ENCODE data around the gene UBIAD1. TPM values are rescaled to one million over a fixed set of nuclear protein-coding genes. Genes with fewer than 3 reads are reported as not detected.

UBIAD1 gene
- total and polyA plus RNA-seq, 9 of the 15 experiments (the other 6 are each of a cell fraction or from before 2014, with no cell fraction given), result 6.2 to 34.3 (median 22.3) TPM

DNA sequence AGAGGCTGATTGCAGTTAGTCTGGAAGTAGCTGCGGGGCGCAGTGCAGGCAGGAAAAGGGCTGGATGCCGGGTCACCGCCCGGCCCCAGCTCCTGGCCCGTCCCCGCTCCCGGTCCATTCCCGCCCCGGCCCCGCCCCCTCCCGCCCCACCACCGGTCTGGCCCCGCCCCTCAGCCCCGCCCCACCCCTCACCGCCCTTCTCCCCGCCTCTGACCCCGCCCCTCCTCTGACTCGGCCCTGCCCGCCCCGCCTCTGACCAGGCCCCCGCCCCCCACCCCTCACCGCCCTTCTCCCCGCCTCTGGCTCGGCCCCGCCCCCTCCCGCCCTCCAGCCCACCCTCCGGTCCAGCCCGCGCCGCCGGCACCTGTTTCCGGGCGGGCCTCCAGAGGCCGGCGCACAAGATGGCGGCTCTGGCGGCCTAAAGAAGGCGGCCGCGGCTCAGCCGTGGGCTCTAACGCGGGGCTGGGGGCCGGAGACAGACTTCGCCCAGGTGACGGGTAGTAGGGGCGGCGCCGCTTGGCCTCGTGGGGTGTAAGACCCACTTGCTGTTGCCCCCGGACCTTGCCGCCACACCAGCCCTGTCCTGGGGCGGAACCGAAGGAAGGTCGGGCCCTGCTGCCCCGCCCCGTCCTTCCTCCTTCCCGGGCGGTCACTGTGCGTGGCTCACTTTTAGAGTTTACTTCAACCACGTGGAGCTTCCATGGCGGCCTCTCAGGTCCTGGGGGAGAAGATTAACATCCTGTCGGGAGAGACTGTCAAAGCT, at the start of gene UBIAD1 (continued):
- TF ChIP-seq MIER1 (IDR thresholded peaks at IDR 0.05; ENCODE audit: low read depth) (no peak), C11orf30 (IDR thresholded peaks at IDR 0.05; ENCODE audit: low read depth) (peak; percentile 99), ATF1 (CRISPR knock-in tag; IDR thresholded peaks at IDR 0.05) (no peak), ATF1 (tag; IDR thresholded peaks at IDR 0.05) (peak; percentile 79), PCBP1 (IDR thresholded peaks at IDR 0.05; ENCODE audit: low read depth, low read length, poor library complexity, severe bottlenecking) (peak; percentile 87), PTRF (tag; IDR thresholded peaks at IDR 0.05) (no peak), IRF2 (CRISPR knock-in tag; IDR thresholded peaks at IDR 0.05) (no peak), ZNF785 (CRISPR knock-in tag; IDR thresholded peaks at IDR 0.05) (no peak), TOE1 (IDR thresholded peaks at IDR 0.05; ENCODE audit: borderline replicate concordance) (peak; percentile 87; the same call in 1 of the 2 replicates), TOE1 (CRISPR knock-in tag; IDR thresholded peaks at IDR 0.05; ENCODE audit: borderline replicate concordance, low read depth) (no peak), AFF4 (CRISPR knock-in tag; IDR thresholded peaks at IDR 0.05) (peak; percentile 92)
- TF ChIP-seq, protein P1, sequence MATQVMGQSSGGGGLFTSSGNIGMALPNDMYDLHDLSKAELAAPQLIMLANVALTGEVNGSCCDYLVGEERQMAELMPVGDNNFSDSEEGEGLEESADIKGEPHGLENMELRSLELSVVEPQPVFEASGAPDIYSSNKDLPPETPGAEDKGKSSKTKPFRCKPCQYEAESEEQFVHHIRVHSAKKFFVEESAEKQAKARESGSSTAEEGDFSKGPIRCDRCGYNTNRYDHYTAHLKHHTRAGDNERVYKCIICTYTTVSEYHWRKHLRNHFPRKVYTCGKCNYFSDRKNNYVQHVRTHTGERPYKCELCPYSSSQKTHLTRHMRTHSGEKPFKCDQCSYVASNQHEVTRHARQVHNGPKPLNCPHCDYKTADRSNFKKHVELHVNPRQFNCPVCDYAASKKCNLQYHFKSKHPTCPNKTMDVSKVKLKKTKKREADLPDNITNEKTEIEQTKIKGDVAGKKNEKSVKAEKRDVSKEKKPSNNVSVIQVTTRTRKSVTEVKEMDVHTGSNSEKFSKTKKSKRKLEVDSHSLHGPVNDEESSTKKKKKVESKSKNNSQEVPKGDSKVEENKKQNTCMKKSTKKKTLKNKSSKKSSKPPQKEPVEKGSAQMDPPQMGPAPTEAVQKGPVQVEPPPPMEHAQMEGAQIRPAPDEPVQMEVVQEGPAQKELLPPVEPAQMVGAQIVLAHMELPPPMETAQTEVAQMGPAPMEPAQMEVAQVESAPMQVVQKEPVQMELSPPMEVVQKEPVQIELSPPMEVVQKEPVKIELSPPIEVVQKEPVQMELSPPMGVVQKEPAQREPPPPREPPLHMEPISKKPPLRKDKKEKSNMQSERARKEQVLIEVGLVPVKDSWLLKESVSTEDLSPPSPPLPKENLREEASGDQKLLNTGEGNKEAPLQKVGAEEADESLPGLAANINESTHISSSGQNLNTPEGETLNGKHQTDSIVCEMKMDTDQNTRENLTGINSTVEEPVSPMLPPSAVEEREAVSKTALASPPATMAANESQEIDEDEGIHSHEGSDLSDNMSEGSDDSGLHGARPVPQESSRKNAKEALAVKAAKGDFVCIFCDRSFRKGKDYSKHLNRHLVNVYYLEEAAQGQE (IDR thresholded peaks at IDR 0.05; ENCODE audit: borderline replicate concordance), result no peak
- TF ChIP-seq, protein P1 (CRISPR knock-in tag; IDR thresholded peaks at IDR 0.05; ENCODE audit: low read depth), result peak; percentile 75
- TF ChIP-seq, protein P2, sequence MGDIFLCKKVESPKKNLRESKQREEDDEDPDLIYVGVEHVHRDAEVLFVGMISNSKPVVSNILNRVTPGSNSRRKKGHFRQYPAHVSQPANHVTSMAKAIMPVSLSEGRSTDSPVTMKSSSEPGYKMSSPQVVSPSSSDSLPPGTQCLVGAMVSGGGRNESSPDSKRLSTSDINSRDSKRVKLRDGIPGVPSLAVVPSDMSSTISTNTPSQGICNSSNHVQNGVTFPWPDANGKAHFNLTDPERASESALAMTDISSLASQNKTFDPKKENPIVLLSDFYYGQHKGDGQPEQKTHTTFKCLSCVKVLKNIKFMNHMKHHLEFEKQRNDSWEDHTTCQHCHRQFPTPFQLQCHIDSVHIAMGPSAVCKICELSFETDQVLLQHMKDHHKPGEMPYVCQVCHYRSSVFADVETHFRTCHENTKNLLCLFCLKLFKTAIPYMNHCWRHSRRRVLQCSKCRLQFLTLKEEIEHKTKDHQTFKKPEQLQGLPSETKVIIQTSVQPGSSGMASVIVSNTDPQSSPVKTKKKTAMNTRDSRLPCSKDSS (IDR thresholded peaks at IDR 0.05; ENCODE audit: low read depth, partially characterized antibody), result no peak
